HepG2 (cell line): ENCODE measurements around the gene RBP5. TPM values are rescaled to one million over a fixed set of nuclear protein-coding genes. Genes with fewer than 3 reads are reported as not detected.
A peak's percentile ranks its signal among the peaks of the same experiment; 100 is the strongest.

Experiments
- HIC2 ChIP-seq: sonication (generic); formaldehyde crosslinking; IDR thresholded peaks from 2 replicates; pipeline ENCODE4 v1.9.0; 2022; ENCODE audit warnings: low read depth, missing genetic modification reagents
- IKZF4 ChIP-seq: sonication (generic); formaldehyde crosslinking; IDR thresholded peaks from 2 replicates; pipeline ENCODE4 v1.5.1; 2020; ENCODE audit warnings: borderline replicate concordance, mild to moderate bottlenecking, low read depth, missing genetic modification reagents; ENCODE audit errors: not compliant biosample characterization
- KAT2B ChIP-seq: fragments of 150-350 bp; IDR thresholded peaks from 2 replicates; pipeline ENCODE4 v1.6.1; 2014; ENCODE audit warnings: low read depth, low read length, borderline replicate concordance
- KLF9 ChIP-seq: IDR thresholded peaks from 2 replicates; pipeline ENCODE4 v1.6.1; 2016; ENCODE audit warnings: low read depth
- PHB2 ChIP-seq: fragments of 450-650 bp; IDR thresholded peaks from 2 replicates; pipeline ENCODE4 v1.6.1; 2018; ENCODE audit not compliant: partially characterized antibody
- PRDM10 ChIP-seq: sonication (generic); formaldehyde crosslinking; IDR thresholded peaks from 2 replicates; pipeline ENCODE4 v1.4.0; 2020; ENCODE audit warnings: low read depth, missing genetic modification reagents
- THAP8 ChIP-seq: sonication (generic); formaldehyde crosslinking; IDR thresholded peaks from 2 replicates; pipeline ENCODE4 v1.5.1; 2020; ENCODE audit warnings: missing genetic modification reagents, mild to moderate bottlenecking, borderline replicate concordance
- U2AF2 ChIP-seq: fragments of 200-400 bp; formaldehyde crosslinking; IDR thresholded peaks from 2 replicates; pipeline ENCODE4 v1.6.1; 2017; ENCODE audit warnings: low read depth, mild to moderate bottlenecking, low read length
- ZBTB43 ChIP-seq: sonication (generic); formaldehyde crosslinking; conservative IDR thresholded peaks from 2 replicates; pipeline ENCODE4 v1.4.0; 2020; ENCODE audit warnings: missing genetic modification reagents
- ZBTB7A ChIP-seq: sonication (generic); formaldehyde crosslinking; IDR thresholded peaks from 2 replicates; pipeline ENCODE4 v1.8.0; 2022; ENCODE audit warnings: mild to moderate bottlenecking, missing genetic modification reagents
- ZNF232 ChIP-seq: sonication (generic); formaldehyde crosslinking; IDR thresholded peaks from 2 replicates; pipeline ENCODE4 v1.4.0; 2020; ENCODE audit warnings: missing genetic modification reagents, borderline replicate concordance
- ZNF253 ChIP-seq: sonication (generic); formaldehyde crosslinking; IDR thresholded peaks from 2 replicates; pipeline ENCODE4 v1.8.0; 2022; ENCODE audit warnings: mild to moderate bottlenecking, missing genetic modification reagents, borderline replicate concordance
- ZNF33B ChIP-seq: sonication (generic); formaldehyde crosslinking; IDR thresholded peaks from 2 replicates; pipeline ENCODE4 v1.5.1; 2020; ENCODE audit warnings: mild to moderate bottlenecking, missing genetic modification reagents
- ZNF607 ChIP-seq: sonication (generic); formaldehyde crosslinking; IDR thresholded peaks from 2 replicates; pipeline ENCODE4 v1.5.1; 2020; ENCODE audit warnings: missing genetic modification reagents, mild to moderate bottlenecking, borderline replicate concordance
- ZNF687 ChIP-seq: sonication (generic); formaldehyde crosslinking; IDR thresholded peaks from 2 replicates; pipeline ENCODE4 v1.5.1; 2020; ENCODE audit warnings: mild to moderate bottlenecking, missing genetic modification reagents, moderate library complexity
- ZNF777 ChIP-seq: sonication (generic); formaldehyde crosslinking; IDR thresholded peaks from 2 replicates; pipeline ENCODE4 v1.4.0; 2020; ENCODE audit warnings: missing genetic modification reagents
- ZNF782 ChIP-seq: sonication (generic); formaldehyde crosslinking; IDR thresholded peaks from 2 replicates; pipeline ENCODE4 v1.4.0; 2020; ENCODE audit warnings: missing genetic modification reagents, mild to moderate bottlenecking, borderline replicate concordance
- polyA plus RNA-seq, 8 experiments: library from polyadenylated mRNA; depleted of rRNA in 3 of 8; stranded (reverse) in 7 of 8; unstranded in 1 of 8; fragments of >200 nt; fragmentation: Illumina TruSeq in 4 of 8; extraction: Trizol in 4 of 8; gene quantifications; 2 replicates each; pipeline versions ENCODE4 v1.2.1 to v1.2.3, GENCODE V29; 2011 to 2016; ENCODE audit warnings: low read depth in 4 of 8, missing spikeins in 1 of 8, mixed read lengths in 1 of 8; ENCODE audit not compliant: insufficient read depth in 1 of 8
- total RNA-seq, 5 experiments: library from RNA; depleted of rRNA; stranded (reverse); fragments of >200 nt; fragmentation: Illumina TruSeq; extraction: Trizol; gene quantifications; 2 replicates each; pipeline ENCODE4 v1.2.3, GENCODE V29; 2016; ENCODE audit warnings: low read depth in 1 of 5

Gene RBP5
- total and polyA plus RNA-seq, 2 of the 13 experiments (the other 11 are each of a cell fraction or from before 2014, with no cell fraction given) = 13.8 to 19.8 TPM

GRCh38 chr12:7127916-7128626 lies 618 bp downstream of the RBP5 start (continued):
- TF ChIP-seq HIC2 (CRISPR knock-in tag) = peak; percentile 79; the same call in 1 of the 2 replicates
- no peak for TF ChIP-seq IKZF4 (CRISPR knock-in tag)
- TF ChIP-seq ZBTB43 = no peak
- no peak; the same call in 1 of the 2 replicates for TF ChIP-seq THAP8 (CRISPR knock-in tag)
- TF ChIP-seq ZNF687 (CRISPR knock-in tag) = peak; percentile 79
- no peak for TF ChIP-seq U2AF2
- TF ChIP-seq KAT2B = no peak
- TF ChIP-seq ZNF253 (CRISPR knock-in tag) = no peak
- no peak for TF ChIP-seq ZNF607 (CRISPR knock-in tag)
- TF ChIP-seq KLF9 = no peak
- no peak for TF ChIP-seq ZNF777 (CRISPR knock-in tag)
- TF ChIP-seq PHB2 = no peak
- TF ChIP-seq ZNF782 (CRISPR knock-in tag) = no peak
- TF ChIP-seq ZNF33B (CRISPR knock-in tag) = no peak
- no peak for TF ChIP-seq ZBTB7A (CRISPR knock-in tag)
- no peak for TF ChIP-seq ZNF232 (CRISPR knock-in tag)
- no peak for TF ChIP-seq PRDM10
